Erythroblast (primary cell): ENCODE measurements around the gene CCDC71L.

Source experiments
- DNase-seq, 2 experiments: peaks; one replicate each; lab custom pipeline; 2025; lab: John Stamatoyannopoulos, UW
- GATA1 ChIP-seq: IDR thresholded peaks from 2 replicates; pipeline ENCODE4 v1.6.1; 2011; ENCODE audit warnings: low read depth, mild to moderate bottlenecking, control low read depth, low read length, moderate library complexity
- POLR2A ChIP-seq: IDR thresholded peaks from 2 replicates; pipeline ENCODE4 v1.6.1; 2011; ENCODE audit warnings: mild to moderate bottlenecking, low read length

CCDC71L gene

DNA sequence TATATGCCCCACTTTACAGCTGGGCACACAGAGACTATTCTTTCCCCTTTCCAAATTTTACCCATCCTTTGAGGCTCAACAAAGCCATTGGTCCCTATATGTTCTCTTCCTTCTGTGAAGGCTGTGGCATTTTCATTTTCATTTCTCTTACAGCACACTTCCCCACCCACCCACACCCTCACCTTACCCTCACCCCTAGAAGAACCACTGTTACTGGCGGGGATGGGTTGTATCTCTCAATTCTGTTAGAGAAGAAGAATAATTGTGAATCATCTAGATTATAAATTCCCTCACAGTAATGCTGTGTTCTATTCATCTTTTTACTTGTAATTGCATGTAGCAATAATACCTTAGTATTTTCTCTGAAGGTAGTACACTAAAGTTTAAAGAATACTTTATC, 10.2 kb upstream of the CCDC71L start:
- TF ChIP-seq POLR2A (no peak), GATA1 (no peak)
- no peak for DNase-seq

DNA sequence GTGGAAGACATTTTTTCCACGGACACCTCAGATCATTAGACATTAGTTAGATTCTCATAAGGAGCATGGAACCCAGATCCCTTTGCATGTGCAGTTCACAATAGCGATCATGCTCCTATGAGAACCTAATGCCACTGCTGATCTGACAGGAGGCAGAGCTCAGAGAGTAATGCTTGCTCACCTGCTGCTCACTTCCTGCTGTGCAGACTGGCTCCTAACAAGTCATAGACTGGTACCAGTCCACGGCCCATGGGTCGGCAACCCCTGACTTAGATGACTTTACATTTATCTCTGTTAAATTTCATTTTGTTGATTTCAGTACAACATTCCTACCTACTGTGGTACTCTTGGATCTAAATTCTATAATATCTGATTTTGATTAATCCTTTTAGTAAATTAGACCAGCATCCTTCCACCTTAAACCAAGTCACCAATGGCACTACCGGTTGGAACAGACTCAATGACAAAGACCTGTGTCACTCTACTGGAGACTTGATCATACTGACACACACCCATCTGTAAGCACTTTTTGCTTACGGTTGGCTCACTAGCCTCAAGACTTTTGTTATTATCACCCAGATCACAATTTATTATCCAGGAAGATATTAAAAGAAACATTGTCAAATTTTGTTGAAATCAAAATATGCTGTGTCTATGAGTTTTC, 8.0 kb upstream of the CCDC71L start:
- TF ChIP-seq GATA1 (no peak), POLR2A (no peak)
- DNase-seq: no peak

DNA sequence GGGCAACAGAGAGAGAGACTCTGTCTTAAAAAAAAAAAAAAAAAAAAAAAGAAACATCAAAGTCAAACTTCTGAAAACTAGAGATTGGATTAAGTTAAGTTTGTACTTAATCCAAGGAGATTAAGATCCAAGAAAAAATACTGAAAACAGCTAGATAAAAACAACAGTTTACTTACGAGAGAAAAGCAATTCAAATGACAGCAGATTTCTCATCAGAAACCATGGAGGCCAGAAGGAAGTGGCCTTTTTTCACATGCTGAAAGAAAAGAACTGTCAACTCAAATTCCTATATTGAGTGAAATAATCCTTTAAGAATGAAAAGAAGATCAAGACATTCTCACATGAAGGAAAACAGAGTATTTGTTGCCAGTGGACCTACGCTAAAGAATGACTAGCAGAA, 5.4 kb upstream of the CCDC71L start:
- TF ChIP-seq GATA1: no peak
- no peak for TF ChIP-seq POLR2A
- DNase-seq: no peak

DNA sequence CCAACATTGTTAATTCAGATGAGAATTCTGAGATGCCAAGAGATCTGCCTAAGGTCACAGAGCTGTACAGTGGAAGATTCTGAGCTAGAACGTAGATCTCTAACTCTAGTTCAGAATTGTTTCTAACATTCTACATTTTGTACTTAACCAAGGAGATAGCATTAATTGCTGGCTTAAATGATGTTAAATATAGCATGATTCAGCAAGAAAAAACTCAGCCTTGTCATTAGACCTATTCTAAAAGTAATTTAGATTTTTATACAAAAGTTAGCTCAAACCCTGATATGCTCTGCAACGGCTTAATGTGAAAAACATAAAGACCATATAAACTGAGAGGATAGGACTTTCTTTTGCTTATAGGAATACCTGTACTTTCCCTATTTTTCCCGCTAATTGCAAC, 3.4 kb upstream of the CCDC71L start:
- DNase-seq: no peak
- no peak for TF ChIP-seq POLR2A
- no peak for TF ChIP-seq GATA1

DNA sequence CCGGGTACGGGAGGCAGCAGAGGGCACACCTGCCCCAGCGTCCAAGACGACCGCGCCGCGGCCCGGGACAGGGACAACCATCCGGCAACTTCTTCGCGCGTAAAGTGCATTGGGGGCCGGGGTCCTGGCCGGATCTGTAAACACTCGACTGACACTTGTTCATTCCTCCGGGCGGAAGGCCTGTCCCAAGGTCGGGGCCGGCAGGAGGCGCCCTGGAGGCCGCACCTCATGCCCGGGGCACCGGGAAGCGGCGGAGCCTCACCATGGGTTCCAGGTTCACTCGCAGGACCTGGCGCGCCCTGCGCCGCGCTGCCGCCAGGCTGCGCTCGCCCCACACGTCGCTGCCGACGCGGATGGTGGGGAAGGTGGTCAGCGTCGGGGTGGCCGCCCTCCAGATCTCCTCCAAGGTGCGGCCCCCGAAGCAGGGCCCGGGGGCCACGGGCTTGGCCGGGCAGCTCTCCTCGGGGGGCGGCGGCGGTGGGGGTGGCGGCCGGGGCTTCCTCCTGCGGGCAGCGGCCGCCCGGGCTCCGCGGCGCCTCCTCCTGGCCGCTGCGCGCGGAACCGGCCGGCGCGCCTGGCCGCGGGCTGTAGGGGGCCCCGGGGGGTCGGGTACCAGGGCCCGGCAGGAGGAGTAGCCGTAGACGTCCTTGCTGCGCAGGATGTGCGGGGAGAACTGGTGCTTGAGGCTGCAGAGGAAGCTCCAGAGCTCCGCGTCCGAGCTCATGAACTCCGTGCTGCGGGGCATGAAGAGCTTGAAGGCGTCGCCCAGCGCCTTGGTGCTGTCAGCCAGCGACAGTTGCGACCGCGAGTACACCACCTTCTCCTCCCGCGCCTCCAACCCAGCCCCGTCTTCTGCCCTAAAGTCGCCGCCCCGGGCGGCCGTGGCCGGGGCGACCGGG, 746 bp downstream of the CCDC71L start:
- TF ChIP-seq POLR2A (no peak), GATA1 (no peak)
- DNase-seq: peak; percentile 88 to 93

DNA sequence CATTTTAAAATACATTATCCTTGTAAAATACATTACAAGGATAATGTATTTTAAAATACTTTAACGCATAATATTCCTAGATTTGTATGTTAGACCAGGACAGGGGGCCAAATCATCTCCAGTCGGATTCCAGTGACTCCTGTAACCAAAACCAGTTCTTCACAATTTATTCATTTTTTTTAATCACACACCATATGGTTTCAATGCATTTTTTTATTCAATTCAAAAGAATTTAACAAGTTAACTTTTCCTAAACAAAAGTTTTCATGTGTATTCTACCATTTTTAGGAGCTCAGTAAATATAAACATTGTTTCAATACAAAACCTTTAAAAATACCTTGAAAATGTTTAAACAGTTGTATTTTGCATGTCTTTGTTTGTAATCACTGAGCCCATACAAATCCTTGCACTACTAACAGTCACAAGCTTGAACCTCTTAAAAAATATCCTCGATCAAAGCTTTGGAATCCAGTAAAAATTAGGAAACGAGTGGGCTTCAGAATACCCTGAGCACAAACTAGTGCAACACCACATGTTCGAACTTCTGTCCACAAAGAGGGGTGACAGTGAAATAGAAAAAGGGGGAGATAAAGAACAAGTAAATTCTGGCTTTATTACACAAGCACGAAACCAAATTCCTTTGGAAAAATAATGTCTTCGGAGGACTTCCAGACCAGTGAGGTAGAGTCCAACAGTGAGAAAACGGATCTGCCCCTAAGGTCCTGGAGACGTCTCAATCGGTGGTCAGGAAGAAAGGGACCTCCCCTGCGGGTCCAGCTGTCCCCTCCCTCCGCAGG, 1.6 kb downstream of the CCDC71L start:
- TF ChIP-seq POLR2A (no peak), GATA1 (no peak)
- DNase-seq: no peak

DNA sequence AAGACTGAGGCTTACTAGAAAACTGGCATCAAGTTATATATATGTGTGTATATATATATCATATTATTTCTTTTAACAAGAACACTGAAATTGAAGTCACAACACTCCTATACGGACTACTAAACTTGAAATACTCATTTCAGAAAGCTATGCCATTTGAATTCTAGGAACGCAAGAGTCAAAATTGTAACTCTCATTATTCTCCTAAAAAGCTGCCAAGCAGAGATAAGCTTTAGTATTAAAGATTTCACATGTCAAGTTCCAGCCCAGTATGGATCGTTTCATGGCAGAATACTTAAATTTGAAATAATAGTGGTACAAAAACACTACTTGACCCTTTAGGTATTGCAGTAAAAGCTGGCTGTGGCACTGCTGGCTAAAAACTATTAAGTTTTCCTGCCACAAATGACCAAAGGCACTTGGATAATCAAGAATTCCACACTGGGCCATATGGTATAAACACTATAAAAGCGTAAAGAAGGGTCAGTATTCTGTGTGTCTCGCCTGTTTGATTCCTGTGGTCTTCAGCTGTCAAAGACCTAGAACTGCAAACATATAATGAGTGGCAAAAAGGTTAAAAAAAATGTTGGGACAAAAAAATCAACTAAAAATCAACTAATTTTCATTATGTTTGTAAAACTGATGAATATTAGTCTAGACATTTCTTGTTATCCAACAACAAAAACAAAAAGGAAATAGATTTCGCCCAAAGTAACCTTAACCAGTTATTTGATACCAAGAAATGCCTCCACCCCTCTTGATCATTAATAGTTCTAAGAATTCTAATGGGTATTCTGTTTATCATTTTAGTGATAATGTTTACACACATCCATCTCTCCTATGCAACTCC, 2.4 kb downstream of the CCDC71L start:
- peak; percentile 27 to 59 for DNase-seq
- TF ChIP-seq POLR2A (peak; percentile 22), GATA1 (no peak)

DNA sequence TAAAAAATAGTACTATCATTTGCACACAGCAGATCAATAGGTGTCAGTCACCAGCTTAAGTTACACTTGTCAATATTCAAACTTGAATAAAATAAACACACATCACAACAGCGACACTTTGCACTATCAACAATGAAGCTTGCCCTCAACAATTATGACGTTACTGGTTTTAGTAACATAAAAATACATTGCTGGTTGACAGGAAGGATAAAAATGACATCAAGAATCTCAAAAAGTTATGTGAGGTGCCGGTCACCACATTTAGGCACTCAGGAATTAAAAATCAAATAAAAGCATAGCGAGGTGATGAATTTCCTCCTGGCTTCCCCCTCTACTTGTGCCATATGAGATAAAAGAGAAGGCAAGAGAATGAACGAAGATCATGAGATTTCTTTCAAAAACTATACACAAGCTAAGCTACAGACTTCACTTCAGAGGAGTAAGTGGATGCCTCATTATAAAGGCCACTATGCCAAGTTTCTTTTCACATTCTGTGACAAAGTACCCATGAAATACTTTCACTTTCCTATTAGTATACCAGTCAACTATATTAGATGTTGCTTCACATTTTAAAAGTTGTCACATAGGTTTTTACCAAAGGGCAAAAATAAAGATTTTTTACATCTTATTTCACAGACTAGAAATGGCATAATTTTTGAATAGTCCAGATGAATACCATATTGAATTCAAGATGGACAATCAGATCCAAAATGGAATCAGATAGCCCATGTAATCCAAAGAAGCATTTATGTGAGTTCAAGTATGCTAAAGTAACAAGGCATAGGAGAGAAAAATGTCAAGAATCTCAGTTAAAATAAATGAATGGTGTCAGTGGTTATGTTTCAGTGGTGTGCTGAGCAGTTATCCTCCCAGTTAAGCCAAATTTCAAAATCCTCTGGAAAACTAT, 3.6 kb downstream of the CCDC71L start:
- TF ChIP-seq GATA1 (no peak), POLR2A (peak; percentile 13)
- DNase-seq: peak; percentile 16 to 63

DNA sequence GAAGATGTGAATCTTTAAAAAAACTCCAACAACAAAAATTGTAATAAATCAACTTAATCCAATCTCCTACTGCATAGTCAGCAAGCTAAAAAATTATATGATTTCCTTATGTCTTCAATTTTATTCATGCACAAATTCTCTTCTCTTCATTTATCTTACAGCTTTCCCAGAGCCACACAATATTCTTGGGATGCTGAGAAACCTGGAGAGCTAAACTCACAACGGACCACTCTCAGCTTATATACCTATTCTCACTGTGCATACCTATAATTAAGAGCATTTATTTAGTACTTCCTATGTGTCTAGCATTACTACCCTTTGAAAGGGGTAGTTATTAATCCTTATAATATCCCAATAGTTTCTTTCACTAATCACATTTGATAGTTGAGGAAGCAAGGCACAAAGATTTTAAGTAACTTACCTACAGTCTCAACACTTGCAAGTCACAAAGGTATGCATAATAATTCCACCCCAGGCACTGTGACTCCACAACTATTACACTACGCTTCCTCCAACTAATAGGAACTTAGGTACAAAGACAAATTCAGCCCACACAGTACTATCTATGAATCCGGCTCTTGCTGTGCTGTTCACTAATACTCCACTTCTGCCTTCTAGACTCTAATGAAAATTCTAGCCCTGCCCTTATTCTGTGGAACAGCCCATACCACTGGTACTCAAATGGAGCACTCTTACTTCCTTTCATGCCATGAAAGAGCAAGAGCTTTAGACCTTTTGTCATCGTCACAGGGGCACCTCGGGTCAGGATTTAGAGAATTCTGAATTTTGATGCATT, 5.1 kb downstream of the CCDC71L start:
- TF ChIP-seq GATA1: no peak
- TF ChIP-seq POLR2A: peak; percentile 10
- DNase-seq: no peak

DNA sequence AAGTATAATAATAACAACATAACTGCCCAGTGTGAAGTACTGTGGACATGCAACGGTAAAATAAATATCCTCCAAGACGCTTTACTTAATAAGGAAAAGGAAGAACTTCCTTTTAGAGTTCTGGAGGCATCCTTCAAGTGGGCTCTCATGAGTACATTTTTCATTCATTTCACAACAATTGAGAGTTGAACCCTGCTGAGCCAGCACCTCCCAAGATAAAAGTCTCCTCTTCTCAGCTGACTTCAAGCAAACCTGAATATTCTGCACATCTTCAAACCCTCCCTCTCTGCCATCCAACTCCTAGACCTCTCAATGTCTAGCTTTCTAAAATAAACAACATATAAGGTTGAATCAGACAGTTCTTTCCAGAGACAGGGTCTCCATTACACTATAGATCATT, 7.5 kb downstream of the CCDC71L start:
- no peak for DNase-seq
- TF ChIP-seq GATA1 (no peak), POLR2A (no peak)

DNA sequence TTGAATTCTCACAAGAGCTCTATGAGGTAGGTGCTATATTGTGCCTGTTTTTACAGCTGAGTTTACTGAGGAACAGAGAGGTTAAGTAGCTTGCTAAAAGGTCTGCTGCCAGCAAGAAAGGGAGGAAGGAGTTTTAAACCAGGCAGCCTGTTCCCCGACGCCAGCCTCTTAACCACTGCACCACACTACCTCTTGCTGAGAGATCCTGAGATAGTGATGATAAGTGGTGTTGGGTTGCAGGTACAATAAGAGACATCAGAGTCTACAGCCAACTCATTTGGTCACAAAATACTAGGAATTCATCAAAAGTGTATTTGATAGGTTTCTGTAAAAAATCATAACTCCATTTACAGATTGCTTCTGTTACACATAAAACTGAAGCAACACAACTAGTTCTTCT, 8.0 kb downstream of the CCDC71L start:
- DNase-seq: no peak
- TF ChIP-seq POLR2A (no peak), GATA1 (no peak)

DNA sequence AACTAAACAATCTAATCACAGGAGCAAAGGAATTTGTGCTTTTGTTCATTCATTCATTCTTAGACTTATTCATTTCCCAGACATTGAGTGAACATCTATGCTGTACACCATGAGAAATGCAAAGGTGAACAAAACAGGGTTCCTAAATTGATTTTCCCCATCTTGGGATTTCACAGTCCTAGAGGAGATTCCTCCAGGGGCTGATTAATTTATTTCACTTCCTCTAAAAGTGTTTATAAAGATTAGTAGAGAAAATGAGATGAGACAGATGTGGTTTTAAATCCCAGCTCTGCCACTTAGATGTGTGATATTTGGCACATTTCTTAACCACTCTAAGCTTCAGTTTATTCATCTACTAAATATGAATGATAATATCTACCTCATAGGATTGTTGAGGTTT, 8.9 kb downstream of the CCDC71L start:
- no peak for TF ChIP-seq POLR2A
- TF ChIP-seq GATA1: no peak
- no peak for DNase-seq
